Measurements from ENCODE around the gene PSMG4.

The PSMG4 gene

DNA sequence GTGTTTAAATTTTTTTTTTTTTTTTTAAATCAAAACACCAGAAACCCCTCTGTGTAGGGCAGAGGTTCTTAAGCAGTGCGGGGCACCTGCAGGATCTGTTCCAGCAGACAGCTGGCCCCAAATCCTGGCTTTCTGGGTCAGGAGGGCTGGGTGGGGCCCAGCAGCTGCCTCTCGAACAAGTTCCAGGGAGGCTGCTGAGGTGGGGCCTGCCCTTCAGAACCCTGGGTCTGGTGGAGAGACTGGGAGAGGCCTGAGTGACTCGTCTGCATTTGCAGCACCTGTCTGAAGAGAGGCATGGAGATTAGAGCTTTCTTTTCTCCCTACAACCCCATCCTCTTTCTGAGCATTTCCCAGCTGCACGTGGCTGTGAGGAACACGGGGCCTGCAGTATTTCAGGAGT lies 8.4 kb downstream of the PSMG4 start:
- H3K36me3 ChIP-seq (ENCODE audit: insufficient read depth, low read length): peaks cover 18% of the 10 kb centered on the region

DNA sequence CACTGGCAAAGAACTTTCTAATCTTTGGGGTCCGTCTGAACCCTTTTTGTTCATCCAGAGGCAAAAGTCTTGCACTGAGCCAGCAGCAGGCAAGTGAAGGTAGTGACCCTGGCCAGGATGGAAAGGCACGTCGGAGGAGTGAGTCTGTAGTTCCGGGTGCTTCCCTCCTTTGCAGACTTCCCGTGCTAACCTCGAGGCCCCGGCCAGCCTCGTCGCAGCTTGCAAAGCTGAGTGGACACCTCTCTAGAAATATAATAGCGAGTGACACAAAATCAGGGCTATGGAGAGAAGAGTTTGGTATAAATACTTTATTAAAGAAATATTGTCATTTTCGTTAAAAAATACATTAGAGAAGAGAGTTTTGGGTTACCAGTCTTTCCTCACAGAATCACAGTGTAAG lies 9.9 kb downstream of the PSMG4 start:
- no peaks in the 10 kb centered on the region for H3K9me3 ChIP-seq (ENCODE audit: control insufficient read depth, insufficient read depth, low read length)
- H3K36me3 ChIP-seq (ENCODE audit: insufficient read depth, low read length): peaks cover 18% of the 10 kb centered on the region
- no peak overlapping the region for H3K9ac ChIP-seq (ENCODE audit: low read depth, low read length)
- H3K4me1 ChIP-seq (ENCODE audit: insufficient read depth, low read length): no peaks in the 10 kb centered on the region

More for the DNA sequence above, 8.4 kb downstream of the PSMG4 start:
- H3K9me3 ChIP-seq (ENCODE audit: control insufficient read depth, insufficient read depth, low read length): no peaks in the 10 kb centered on the region
- H3K4me1 ChIP-seq (ENCODE audit: insufficient read depth, low read length): no peaks in the 10 kb centered on the region
- H3K9ac ChIP-seq (ENCODE audit: low read depth, low read length): no peak overlapping the region

DNA sequence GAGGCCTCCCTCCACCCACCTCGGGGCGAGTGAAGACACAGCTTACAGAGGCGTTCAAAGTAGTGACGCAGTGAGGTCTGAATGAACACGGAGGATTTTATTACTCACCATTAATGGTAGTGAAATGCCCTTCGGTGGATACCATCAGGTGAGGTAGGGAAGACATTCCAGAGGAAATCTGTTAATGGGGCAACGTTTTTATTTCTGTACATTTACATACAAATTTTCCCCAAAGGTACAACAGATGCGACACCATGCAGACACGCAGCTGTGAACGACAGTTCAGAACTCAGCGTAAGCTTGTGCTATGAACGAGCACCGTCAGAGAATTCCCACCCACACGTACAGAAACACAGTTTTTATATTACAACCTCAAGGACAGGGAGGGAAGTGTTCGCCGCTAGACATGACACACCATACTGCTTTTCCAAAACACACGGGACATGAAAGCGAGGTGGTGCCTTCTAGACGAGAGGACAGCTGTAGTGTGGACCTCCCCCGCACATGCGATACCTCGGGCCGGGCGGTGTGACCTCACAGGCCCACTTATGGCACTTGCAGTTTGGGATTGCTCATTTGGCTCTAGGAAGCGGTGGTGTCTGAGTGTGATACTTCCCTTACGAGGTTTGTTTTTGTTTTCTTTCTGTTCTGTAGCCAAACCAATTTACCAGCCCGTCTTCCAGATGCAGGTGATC lies 10.7 kb downstream of the PSMG4 start:
- Histone ChIP-seq H3K9me3 (ENCODE audit: control insufficient read depth, insufficient read depth, low read length) (no peaks in the 10 kb centered on the region), H3K9ac (ENCODE audit: low read depth, low read length) (no peak overlapping the region), H3K4me1 (ENCODE audit: insufficient read depth, low read length) (no peaks in the 10 kb centered on the region), H3K36me3 (ENCODE audit: insufficient read depth, low read length) (peaks cover 17% of the 10 kb centered on the region)

DNA sequence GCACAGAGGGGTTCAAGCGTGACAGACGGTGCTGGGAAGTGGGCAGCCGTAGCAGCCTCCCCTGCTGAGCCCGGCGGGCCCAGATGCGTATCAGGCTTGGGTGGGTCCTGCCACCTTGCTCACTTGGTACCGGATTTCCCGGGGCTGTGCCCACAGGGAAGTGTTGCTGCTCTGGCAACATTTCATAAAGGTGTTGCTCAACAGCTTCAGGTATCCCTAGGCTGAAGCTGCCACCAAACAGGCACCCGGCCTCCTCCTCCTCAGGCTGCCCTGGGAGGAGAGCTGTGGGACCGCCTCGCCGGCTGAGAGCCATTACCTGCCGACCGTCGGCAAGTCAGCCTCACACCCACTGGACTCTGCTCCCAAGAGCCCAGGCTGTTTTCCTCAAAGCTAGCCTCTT lies 11.5 kb downstream of the PSMG4 start:
- Histone ChIP-seq H3K36me3 (ENCODE audit: insufficient read depth, low read length) (peaks cover 11% of the 10 kb centered on the region), H3K4me1 (ENCODE audit: insufficient read depth, low read length) (no peaks in the 10 kb centered on the region), H3K9ac (ENCODE audit: low read depth, low read length) (no peak overlapping the region), H3K9me3 (ENCODE audit: control insufficient read depth, insufficient read depth, low read length) (no peaks in the 10 kb centered on the region)

DNA sequence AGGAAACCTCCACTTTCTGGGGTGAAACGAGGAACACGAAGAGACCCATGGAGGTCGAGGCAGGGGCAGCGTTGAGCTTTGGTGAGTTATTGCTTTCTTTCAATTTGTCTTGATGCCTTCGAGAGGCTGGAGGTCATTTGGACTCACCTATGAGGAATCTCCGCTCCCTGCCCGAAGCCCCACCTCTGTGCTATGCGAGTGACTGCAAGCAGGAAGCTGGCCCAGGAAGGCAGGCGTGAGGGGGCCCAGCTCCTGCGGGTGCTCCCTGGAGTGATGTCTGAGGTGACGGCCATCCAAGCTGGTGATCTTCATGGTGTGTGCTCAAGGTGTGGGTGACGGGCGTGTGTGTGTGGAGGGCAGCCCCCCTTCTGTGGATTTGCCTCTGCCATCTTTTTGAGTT lies 13.0 kb downstream of the PSMG4 start:
- Histone ChIP-seq H3K9me3 (ENCODE audit: control insufficient read depth, insufficient read depth, low read length) (no peaks in the 10 kb centered on the region), H3K36me3 (ENCODE audit: insufficient read depth, low read length) (peaks cover 11% of the 10 kb centered on the region), H3K4me1 (ENCODE audit: insufficient read depth, low read length) (no peaks in the 10 kb centered on the region), H3K9ac (ENCODE audit: low read depth, low read length) (no peak overlapping the region)

DNA sequence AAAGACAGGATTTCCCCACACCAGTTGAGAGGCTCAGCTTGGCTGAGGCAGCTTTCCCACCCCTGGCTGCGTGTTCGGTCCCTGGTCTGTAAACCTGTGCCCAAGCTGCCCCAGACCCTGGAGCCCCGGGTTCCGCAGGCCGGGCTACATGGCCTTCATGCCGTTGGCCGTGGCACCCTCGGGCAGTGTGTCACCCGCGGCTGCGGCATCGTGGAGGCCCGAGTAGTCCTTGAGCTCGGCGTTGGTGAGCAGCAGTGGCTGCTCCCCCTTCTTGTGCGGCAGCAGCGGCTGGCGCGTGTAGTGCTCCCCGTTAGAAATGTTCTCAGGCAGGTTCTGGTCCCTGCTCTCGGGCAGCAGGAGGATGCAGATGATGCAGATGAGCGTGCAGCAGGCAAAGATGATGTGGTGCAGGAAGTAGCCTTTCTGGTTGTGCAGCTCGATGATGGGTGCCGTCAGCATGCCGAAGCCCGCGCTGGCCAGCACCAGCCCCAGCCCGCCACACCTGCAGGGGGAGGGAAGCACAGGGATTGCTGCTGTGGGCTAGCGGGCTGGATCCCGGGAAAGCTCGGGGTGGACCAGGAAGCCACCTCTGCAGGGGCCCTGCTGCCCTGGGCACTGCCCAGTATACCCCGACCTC lies 14.3 kb downstream of the PSMG4 start:
- no peaks in the 10 kb centered on the region for H3K4me1 ChIP-seq (ENCODE audit: insufficient read depth, low read length)
- peaks cover 7% of the 10 kb centered on the region for H3K36me3 ChIP-seq (ENCODE audit: insufficient read depth, low read length)
- no peak overlapping the region for H3K9ac ChIP-seq (ENCODE audit: low read depth, low read length)
- no peaks in the 10 kb centered on the region for H3K9me3 ChIP-seq (ENCODE audit: control insufficient read depth, insufficient read depth, low read length)

DNA sequence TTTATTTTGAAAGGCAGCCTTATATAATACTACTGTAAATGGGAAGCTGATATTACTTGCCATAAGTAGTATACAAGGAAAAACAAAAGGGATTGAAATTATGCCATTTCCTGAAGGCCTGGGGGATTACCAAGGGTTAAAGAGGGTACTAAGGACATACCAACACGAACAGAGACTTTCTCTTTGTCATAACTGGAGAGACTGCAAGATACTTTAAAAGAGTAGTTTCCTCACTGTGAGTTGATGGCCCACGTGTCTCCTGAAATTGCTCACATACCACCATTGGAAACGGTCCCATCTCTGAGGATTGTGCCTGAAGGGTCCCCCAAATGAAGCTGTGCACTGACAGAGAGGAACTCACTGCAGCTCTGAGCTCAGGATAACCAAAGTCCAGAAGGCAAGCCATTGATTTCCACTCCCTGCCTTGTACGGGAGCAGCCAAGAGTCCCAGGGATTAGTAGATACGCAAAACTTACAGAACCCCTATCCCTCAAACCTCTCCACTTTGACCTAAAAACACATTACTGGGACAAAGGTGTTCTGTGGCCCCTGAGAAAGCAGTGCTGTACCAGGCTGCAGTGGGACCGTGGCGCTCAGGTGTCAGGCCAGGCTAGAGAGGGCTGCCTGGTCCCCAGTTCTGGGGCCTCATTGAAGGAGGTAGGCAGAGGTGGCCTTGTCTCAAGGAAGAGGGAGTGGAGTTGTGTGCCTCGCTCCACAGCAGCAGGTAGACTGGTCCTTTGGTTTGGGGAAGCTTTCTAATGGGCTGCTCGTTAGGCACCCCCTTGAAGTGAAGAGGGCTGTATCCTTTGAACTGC lies 15.2 kb downstream of the PSMG4 start:
- Histone ChIP-seq H3K9ac (ENCODE audit: low read depth, low read length) (no peak overlapping the region), H3K9me3 (ENCODE audit: control insufficient read depth, insufficient read depth, low read length) (no peaks in the 10 kb centered on the region), H3K36me3 (ENCODE audit: insufficient read depth, low read length) (peaks cover 7% of the 10 kb centered on the region), H3K4me1 (ENCODE audit: insufficient read depth, low read length) (no peaks in the 10 kb centered on the region)

DNA sequence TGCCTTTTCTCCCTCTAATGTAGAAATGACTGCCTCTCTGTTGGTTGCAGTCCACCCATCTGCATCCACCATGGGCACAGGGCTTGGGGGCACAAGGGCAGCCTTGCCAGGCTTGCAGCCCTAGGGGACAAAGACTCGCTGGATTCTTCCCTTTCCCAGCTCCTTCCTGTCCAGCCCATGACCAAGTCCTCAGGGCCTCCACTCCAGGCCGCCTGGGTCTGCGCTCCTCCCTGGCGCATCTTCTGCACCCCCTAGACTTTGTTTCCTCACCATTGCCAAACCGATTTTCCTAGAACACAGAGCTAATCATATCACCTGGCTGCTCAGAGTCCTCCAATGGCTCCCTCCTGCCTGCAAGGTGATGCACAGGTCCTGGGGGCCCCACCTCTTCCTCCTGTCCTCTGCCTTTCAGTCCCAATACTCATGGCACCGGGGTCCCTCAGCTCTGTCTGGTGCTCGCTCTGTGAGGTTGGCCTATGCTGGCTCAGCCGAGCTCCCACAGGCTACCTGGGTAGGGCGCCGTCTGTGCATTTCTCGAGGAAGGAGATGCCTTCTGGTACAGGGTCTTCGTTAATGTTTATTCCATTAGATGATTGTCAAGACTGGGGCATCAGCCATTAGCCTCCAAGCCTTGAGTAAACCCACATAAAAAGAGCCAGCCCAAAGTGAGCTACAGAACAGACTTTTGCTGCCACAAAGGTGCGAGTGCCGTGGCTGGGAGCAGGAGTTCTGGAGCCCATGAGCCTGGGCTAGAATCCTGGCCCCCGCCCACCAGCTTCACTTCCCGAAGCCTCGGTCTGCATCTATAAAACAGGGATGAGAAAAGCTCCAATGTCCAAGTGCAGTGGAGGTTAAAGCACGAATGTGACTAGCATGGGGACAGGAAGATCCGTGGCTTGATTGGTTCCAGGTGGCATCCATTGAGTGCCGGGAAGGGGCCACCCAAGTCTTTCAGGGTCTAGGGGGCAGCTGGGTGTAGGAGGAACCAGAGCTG lies 17.7 kb downstream of the PSMG4 start:
- H3K4me1 ChIP-seq (ENCODE audit: insufficient read depth, low read length): peaks cover 6% of the 10 kb centered on the region; the same call in 1 of the 2 replicates
- H3K36me3 ChIP-seq (ENCODE audit: insufficient read depth, low read length): no peaks in the 10 kb centered on the region
- H3K9me3 ChIP-seq (ENCODE audit: control insufficient read depth, insufficient read depth, low read length): no peaks in the 10 kb centered on the region
- no peak overlapping the region for H3K9ac ChIP-seq (ENCODE audit: low read depth, low read length)

DNA sequence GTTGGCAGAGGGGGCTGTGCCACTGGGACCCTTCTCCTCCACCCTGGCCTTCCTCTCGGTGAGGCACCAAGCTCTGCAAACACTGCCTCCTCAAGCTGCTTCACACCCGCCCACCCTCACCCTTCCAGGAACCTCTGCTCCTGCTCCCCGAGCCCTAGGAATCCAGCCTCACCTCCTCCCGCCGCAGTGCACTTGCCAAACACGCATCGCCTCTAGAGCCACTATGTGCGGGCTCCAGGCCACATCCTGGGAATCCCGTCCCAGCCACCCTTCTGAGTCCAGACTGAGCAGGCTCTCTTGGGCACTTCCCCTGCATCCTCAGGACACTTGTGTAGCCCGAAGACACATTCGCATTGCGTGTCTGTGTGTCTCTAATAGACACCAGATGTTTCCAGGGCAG lies 18.5 kb downstream of the PSMG4 start:
- H3K9ac ChIP-seq (ENCODE audit: low read depth, low read length): no peak overlapping the region
- no peaks in the 10 kb centered on the region for H3K9me3 ChIP-seq (ENCODE audit: control insufficient read depth, insufficient read depth, low read length)
- peaks cover 13% of the 10 kb centered on the region for H3K4me1 ChIP-seq (ENCODE audit: insufficient read depth, low read length)
- H3K36me3 ChIP-seq (ENCODE audit: insufficient read depth, low read length): no peaks in the 10 kb centered on the region

DNA sequence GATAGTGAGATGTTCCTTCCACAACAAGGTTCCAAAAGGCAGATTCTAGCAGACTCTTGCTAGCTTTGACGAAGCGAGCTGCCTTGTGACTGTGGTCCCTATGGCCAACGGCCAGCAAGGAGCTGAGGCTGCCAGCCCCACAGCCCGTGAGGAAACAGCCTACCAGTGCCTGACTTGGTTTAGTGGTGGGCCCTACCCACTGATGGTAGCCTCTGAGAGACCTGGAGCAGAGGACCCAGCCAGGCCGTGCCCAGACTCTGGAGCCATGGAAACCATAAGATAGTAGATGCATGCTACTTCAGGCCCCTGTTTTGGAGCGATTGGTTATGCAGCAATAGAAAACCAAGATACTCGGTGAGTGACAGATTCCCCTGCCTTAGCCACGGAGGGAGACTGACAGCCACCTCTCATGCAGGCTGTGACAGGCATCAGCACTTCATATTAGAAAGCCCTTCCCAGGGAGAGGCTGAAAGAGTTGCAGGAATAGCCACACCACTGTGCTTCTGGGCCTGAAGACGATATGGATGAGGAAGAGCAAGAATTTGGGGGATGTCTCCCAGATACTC lies 19.2 kb downstream of the PSMG4 start:
- Histone ChIP-seq H3K36me3 (ENCODE audit: insufficient read depth, low read length) (no peaks in the 10 kb centered on the region), H3K9me3 (ENCODE audit: control insufficient read depth, insufficient read depth, low read length) (no peaks in the 10 kb centered on the region), H3K4me1 (ENCODE audit: insufficient read depth, low read length) (peaks cover 19% of the 10 kb centered on the region)

DNA sequence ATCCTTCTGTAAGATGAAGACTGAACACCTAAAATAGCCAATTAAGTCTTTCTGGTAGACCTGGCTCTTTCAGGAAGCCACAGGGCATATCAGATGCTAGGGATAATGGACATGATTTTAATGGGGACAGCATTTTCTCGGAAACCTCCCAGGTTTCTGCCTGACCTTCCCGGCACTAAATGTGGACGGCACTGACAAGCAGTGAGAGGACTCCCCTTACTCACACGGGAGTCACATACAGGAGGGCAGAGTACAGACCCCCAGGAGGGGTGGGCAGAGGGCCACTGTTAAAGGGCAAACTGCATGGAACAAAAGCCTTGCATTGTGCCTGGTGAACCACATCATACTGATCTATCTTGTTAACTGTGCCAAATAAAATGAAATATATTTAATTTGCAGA lies 19.9 kb downstream of the PSMG4 start:
- Histone ChIP-seq H3K9ac (ENCODE audit: low read depth, low read length) (no peak overlapping the region), H3K9me3 (ENCODE audit: control insufficient read depth, insufficient read depth, low read length) (no peaks in the 10 kb centered on the region), H3K4me1 (ENCODE audit: insufficient read depth, low read length) (peaks cover 19% of the 10 kb centered on the region)

More for the DNA sequence above, 19.2 kb downstream of the PSMG4 start:
- H3K9ac ChIP-seq (ENCODE audit: low read depth, low read length): no peak overlapping the region

DNA sequence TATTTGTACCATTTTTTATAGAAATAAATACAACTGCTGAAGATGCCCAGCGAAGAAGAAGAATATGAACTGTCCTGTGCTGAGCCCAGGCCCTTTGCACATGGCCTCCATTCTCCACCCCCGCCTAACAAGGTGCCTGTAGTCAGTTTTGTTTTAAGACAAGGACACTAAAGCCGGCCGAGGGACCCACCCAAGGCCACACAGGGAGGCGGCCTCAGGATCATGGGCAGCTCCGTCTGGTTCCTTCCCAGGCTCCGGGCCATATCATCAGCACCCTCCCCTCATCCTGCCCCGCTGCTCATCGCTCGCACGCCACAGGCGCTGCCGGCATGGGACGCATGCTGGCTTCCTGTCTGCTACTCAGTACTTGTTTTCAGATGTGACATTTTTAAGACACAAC lies 21.3 kb downstream of the PSMG4 start:
- H3K9me3 ChIP-seq (ENCODE audit: control insufficient read depth, insufficient read depth, low read length): no peaks in the 10 kb centered on the region
- no peaks in the 10 kb centered on the region; the same call in 1 of the 2 replicates for H3K36me3 ChIP-seq (ENCODE audit: insufficient read depth, low read length)
- no peak overlapping the region for H3K9ac ChIP-seq (ENCODE audit: low read depth, low read length)
- peaks cover 19% of the 10 kb centered on the region for H3K4me1 ChIP-seq (ENCODE audit: insufficient read depth, low read length)

More for the DNA sequence above, 19.9 kb downstream of the PSMG4 start:
- no peaks in the 10 kb centered on the region for H3K36me3 ChIP-seq (ENCODE audit: insufficient read depth, low read length)

DNA sequence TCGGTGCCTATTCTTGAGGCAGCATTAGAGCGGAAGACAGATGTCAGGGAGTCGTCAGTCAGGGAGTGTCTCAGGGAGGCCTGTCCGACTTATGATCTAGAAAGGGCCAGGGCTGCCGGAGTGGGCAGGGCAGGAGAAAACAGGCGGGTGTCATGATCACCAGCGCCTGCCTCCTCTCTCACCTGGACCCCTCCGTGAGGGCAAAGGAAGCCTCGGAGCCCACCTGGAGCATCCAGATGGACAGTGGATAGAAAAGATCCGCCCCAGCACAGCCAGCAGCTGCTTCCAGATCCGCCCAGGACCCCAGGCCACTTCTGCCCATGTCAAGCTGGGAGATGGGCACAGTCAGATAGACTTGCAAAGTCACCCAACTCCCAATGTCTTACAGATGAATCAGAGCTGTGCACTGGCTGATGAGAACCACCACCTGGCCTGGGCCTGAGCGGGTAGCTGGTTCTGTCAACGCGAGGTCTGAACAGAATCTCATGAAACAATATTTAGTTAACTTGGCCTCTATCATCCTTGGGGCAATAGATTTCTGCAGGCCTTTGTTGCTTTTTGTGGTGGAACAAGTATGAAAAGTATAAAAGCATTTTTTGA lies 22.2 kb downstream of the PSMG4 start:
- no peak overlapping the region for H3K9ac ChIP-seq (ENCODE audit: low read depth, low read length)
- peaks cover 19% of the 10 kb centered on the region for H3K4me1 ChIP-seq (ENCODE audit: insufficient read depth, low read length)
- H3K9me3 ChIP-seq (ENCODE audit: control insufficient read depth, insufficient read depth, low read length): no peaks in the 10 kb centered on the region
- H3K36me3 ChIP-seq (ENCODE audit: insufficient read depth, low read length): no peaks in the 10 kb centered on the region; the same call in 1 of the 2 replicates
